Measurements from ENCODE around the gene KCNMB2.
"Not testable (repeated sequence)": the region's sequence is repeated elsewhere in the genome, so short reads cannot be mapped to it uniquely, and the experiment has no call there.

Gene KCNMB2

DNA sequence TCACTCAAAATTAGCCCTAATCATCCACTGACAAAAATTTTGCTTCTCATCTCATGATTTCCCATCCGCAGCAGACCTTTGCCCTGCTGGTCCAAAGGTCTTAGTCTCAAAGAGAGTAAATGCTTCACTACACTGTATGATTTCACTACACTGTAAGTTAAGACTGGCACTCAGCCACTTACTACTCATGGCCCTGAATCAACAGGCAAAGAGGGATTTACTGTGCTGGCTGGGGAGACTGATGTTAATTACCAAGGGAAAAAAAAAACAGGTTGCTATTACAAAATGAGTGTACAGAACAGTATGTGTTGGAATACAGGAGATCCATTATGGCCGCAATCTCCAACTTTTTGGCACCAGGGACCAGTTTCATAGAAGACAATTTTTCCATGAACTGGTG is 320.6 kb downstream of the KCNMB2 start:
- no peak for DNase-seq (ENCODE audit: low read depth, low spot score)
- no peak overlapping the region for H3K4me3 ChIP-seq (ENCODE audit: low read depth, low read length)
- TF ChIP-seq, protein P1, sequence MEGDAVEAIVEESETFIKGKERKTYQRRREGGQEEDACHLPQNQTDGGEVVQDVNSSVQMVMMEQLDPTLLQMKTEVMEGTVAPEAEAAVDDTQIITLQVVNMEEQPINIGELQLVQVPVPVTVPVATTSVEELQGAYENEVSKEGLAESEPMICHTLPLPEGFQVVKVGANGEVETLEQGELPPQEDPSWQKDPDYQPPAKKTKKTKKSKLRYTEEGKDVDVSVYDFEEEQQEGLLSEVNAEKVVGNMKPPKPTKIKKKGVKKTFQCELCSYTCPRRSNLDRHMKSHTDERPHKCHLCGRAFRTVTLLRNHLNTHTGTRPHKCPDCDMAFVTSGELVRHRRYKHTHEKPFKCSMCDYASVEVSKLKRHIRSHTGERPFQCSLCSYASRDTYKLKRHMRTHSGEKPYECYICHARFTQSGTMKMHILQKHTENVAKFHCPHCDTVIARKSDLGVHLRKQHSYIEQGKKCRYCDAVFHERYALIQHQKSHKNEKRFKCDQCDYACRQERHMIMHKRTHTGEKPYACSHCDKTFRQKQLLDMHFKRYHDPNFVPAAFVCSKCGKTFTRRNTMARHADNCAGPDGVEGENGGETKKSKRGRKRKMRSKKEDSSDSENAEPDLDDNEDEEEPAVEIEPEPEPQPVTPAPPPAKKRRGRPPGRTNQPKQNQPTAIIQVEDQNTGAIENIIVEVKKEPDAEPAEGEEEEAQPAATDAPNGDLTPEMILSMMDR (IDR thresholded peaks at IDR 0.05; ENCODE audit: insufficient read depth, low read length, missing control alignments), result no peak
- ChIA-PET CTCF (no interaction called here), POLR2A (no interaction called here)

DNA sequence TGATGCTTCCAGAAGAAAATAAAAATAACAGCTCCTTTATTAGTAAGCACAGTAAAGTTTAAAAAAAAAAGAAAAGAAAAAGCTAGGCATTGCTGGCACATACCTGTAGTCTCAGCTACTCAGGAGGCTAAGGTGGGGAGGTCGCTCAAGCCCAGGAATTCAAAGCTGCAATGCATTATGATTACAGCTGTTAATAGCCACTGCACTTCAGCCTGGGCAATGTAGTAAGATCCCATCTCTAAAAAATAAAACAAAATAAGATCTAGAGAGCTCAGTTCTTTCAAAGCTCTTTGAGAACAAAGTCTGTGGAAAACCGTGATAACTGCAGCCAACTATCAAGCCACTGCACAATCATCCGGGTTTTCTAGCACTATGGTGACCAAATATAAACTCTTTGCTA is 323.1 kb downstream of the KCNMB2 start:
- no peak for DNase-seq (ENCODE audit: low read depth, low spot score)
- CTCF ChIA-PET, result no interaction called here
- POLR2A ChIA-PET, result no interaction called here
- H3K4me3 ChIP-seq (ENCODE audit: low read depth, low read length), result no peak overlapping the region
- TF ChIP-seq, protein P1 (IDR thresholded peaks at IDR 0.05; ENCODE audit: insufficient read depth, low read length, missing control alignments), result no peak

- DNase-seq (ENCODE audit: low read depth, low spot score); POLR2A ChIA-PET; H3K4me3 ChIP-seq (ENCODE audit: low read depth, low read length); CTCF ChIA-PET: not testable (repeated sequence)
Observed at GRCh38 chr3:178859900-178860436, 323.7 kb downstream of the KCNMB2 start.

DNA sequence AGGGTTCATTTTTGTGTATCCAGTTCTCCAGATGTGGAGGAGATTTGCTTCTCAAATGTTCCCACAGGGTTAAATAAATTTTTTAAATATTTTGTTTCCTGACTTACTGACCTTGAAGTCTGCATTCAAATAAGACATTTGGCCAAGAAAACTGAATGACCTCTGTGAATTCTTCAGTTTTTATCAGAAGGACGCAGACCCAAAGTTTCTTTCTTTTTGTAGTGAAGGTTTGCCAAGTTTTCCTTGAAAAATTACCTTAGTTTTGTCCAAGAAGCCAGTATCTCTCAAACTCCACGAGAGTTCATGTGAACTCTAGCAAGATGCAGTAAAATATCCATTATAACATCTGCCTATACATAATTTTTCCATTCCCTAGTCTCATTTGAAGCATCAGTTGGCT is 332.4 kb downstream of the KCNMB2 start:
- POLR2A ChIA-PET, result no interaction called here
- TF ChIP-seq, protein P1 (IDR thresholded peaks at IDR 0.05; ENCODE audit: insufficient read depth, low read length, missing control alignments), result no peak

DNA sequence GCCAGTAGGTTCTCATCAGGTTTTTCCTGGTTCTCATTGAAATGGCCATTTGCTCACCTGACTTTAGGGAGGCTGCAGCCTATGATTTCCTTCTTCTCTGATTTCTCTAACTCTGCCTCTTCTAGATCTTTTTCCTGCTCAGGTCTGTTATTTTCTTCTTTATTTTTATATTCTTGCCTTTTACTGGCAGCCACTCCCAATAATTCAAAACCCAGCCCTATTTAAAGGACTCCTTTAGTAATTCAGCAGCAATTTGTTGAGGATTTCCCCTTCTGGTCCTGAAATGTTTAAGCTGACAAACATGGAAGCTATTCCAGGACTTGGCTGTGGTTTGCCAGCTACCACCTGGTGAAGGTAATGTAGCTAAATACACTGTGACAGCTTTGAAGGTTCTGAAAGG is 333.8 kb downstream of the KCNMB2 start:
- no peak for DNase-seq (ENCODE audit: low read depth, low spot score)
- H3K4me3 ChIP-seq (ENCODE audit: low read depth, low read length), result no peak overlapping the region
- ChIA-PET CTCF (no interaction called here), POLR2A (no interaction called here)
- TF ChIP-seq, protein P1 (IDR thresholded peaks at IDR 0.05; ENCODE audit: insufficient read depth, low read length, missing control alignments), result no peak

More for the DNA sequence above, 332.4 kb downstream of the KCNMB2 start:
- no peak overlapping the region for H3K4me3 ChIP-seq (ENCODE audit: low read depth, low read length)
- CTCF ChIA-PET, result no interaction called here
- DNase-seq (ENCODE audit: low read depth, low spot score), result no peak

- CTCF ChIA-PET, result no interaction called here
- POLR2A ChIA-PET, result no interaction called here
- no peak for DNase-seq (ENCODE audit: low read depth, low spot score)
- H3K4me3 ChIP-seq (ENCODE audit: low read depth, low read length), result no peak overlapping the region
- TF ChIP-seq, protein P1 (IDR thresholded peaks at IDR 0.05; ENCODE audit: insufficient read depth, low read length, missing control alignments), result no peak
Observed at GRCh38 chr3:178875157-178875556, 338.9 kb downstream of the KCNMB2 start.

DNA sequence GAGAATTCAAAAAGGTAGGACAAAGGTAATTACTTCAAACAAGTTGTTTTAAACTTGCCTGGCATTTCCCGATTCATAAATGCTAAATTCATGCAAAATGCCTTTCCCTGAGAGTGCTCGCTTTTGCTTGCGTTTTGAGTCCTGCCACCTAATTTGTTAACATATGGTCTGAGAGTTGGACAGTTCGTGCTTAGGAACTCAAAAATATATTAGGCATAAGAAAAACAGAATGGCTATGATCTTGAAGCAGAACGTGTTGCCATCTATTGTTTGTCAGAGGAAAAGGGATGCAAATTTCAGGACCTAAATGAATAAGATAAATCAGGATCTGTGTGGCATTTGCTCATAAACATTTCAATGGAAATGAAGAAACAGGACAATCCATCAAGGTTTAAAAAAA is 339.6 kb downstream of the KCNMB2 start:
- no peak overlapping the region for H3K4me3 ChIP-seq (ENCODE audit: low read depth, low read length)
- TF ChIP-seq, protein P1 (IDR thresholded peaks at IDR 0.05; ENCODE audit: insufficient read depth, low read length, missing control alignments), result no peak
- POLR2A ChIA-PET, result no interaction called here
- DNase-seq (ENCODE audit: low read depth, low spot score), result no peak
- CTCF ChIA-PET, result no interaction called here

Data from AG04449 (cell line).